Lower lobe of right lung (tissue), 2 donors: ENCODE results near the gene PEX3. TPM values are rescaled to one million over a fixed set of nuclear protein-coding genes. Genes with fewer than 3 reads are reported as not detected.

ENCODE experiments used
- ATAC-seq, 2 donors: fragments of 200-7000 bp; cut with Tn5 transposase; one replicate each; pipeline ENCODE4 v1.9.1; 2020 to 2022; ENCODE audit warnings: mild to moderate bottlenecking in 2 of 2, moderate library complexity in 2 of 2
- DNase-seq: peaks from one replicate; pipeline ENCODE4 v3.0.0-alpha.2; 2020
- H3K27ac ChIP-seq: fragments of 200-600 bp; one replicate; pipeline ENCODE4 v1.8.0; 2022
- H3K27me3 ChIP-seq: fragments of 200-600 bp; one replicate; pipeline ENCODE4 v1.8.0; 2022; ENCODE audit warnings: low read depth
- H3K36me3 ChIP-seq: fragments of 200-600 bp; one replicate; pipeline ENCODE4 v1.8.0; 2022; ENCODE audit warnings: mild to moderate bottlenecking
- H3K4me1 ChIP-seq: fragments of 200-600 bp; one replicate; pipeline ENCODE4 v1.8.0; 2022
- H3K4me3 ChIP-seq: fragments of 200-600 bp; one replicate; pipeline ENCODE4 v1.8.0; 2022; ENCODE audit warnings: mild to moderate bottlenecking
- H3K9me3 ChIP-seq: fragments of 200-600 bp; one replicate; pipeline ENCODE4 v1.8.0; 2022
- CTCF ChIP-seq: fragments of 200-600 bp; IDR thresholded peaks from one replicate; pipeline ENCODE4 v1.8.0; 2022; ENCODE audit warnings: antibody characterized with exemption, mild to moderate bottlenecking
- intact Hi-C: fragments of 100-400 bp; cut with DNase I; formaldehyde crosslinking; loops from one replicate; pipeline ENCODE4 v1.11.0; 2022
- total RNA-seq: library from RNA; stranded (reverse); fragmentation: NEBNext Ultra II Directional; extraction: Animal tissue kit (Norgen Biotek cat#: 25700); gene quantifications from one replicate; pipeline ENCODE4 v1.2.1, GENCODE V29; 2021
- donor health status: DM: no; HTN: yes; CAD: no; lungs with severe emphysema.

PEX3 gene
- total RNA-seq, 1 donor from 2014 or later = 14.7 TPM

DNA sequence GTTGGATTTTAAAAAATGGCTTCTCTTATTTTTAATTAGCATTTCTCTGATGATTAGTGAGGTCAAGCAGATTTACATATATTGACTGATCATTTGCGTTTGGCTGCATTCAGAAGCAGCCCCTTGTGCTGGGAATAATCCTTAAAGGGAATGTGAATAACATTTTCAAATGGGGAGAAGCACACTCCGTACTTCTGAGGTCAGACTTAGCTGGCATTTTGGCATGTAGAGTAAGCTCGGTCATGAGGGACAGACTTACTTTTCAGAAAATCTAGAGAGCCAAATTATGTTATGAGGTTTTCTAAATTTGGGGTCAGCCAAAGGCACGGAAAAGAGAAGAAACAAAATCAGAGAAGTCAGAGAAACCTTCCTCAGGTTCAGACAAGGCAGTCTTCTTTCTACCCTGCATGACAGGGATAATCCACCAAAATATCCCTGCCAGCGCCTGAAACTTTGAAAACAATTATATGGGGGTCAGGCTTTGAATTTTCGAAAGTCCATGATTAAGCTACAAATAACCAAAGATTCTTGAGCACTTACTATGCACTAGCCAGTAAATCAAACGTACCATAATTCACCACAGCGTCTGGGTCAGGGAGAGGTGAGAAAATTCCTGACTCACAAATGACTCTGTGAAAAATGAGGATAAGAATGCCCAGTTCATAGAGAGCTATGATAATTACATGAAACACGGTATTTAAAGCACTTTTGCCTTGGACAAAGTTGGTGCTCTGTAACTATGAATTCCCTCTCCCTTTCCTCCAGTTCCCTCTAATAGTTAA is 45.0 kb upstream of the PEX3 start:
- DNase-seq (no peak), ATAC-seq (no peak)
- peaks cover 8% of the 10 kb centered on the region for H3K4me1 ChIP-seq
- no peaks in the 10 kb centered on the region for H3K27me3 ChIP-seq
- no peak for TF ChIP-seq CTCF
- no peak overlapping the region for H3K27ac ChIP-seq
- intact Hi-C loops = no loop called here
- no peak overlapping the region for H3K4me3 ChIP-seq
- H3K9me3 ChIP-seq = no peaks in the 10 kb centered on the region
- no peaks in the 10 kb centered on the region for H3K36me3 ChIP-seq

DNA sequence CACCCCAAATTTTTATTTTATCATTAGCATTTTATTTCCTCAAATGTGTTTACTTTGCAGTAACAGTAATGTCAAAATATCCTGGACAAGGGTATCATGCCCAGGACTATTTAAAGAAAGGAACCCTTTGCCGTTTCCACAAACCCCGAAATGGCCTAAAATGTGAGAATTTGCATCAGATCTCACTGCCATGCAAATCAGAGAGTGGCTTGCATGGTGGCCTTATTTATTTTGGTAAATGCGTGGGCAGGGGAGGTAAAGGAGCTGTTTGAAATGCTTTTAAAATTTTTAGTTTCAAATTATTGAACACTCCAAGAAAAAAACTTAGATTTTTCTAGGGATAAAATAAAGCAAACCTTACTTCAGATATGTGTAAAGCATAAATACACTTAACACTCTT is 43.9 kb upstream of the PEX3 start:
- TF ChIP-seq CTCF = no peak
- ATAC-seq (no peak), DNase-seq (no peak)
- H3K9me3 ChIP-seq = no peaks in the 10 kb centered on the region
- intact Hi-C loops = no loop called here
- H3K36me3 ChIP-seq = no peaks in the 10 kb centered on the region
- no peak overlapping the region for H3K27ac ChIP-seq
- no peaks in the 10 kb centered on the region for H3K27me3 ChIP-seq
- no peak overlapping the region for H3K4me3 ChIP-seq
- no peaks in the 10 kb centered on the region for H3K4me1 ChIP-seq

DNA sequence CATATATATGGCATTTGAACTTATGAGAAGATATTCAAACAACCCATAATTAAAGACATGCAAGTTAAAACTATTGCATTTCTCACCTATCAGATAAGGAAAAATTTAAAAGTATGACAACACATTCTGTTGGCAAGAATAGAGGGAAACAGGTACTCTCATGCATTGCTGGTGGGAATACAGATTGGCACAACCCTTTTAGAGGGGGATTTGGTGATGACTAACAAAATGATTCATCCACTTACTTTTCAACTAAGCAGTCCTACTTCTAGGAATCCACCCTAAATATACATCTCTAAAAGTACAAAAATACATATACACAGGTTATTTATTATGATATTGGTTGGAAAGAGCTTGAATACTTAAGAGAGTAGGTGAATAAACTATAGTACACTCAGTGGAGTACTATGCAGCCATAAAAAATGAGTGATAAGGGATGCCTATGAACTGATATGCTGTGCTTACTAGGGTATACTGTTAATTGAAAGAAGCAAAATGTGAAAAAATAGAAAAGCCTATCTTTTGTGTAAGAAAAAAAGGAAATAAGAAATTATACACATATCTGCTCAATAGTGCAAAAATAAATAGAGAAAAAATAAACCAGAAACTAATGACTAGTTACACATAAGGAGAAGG is 42.3 kb upstream of the PEX3 start:
- intact Hi-C loops = no loop called here
- ATAC-seq (no peak), DNase-seq (no peak)
- Histone ChIP-seq H3K4me1 (no peaks in the 10 kb centered on the region), H3K27ac (no peak overlapping the region), H3K9me3 (no peaks in the 10 kb centered on the region), H3K4me3 (no peak overlapping the region), H3K27me3 (no peaks in the 10 kb centered on the region), H3K36me3 (no peaks in the 10 kb centered on the region)
- no peak for TF ChIP-seq CTCF

GRCh38 chr6:143408787-143409162 is 41.8 kb upstream of the PEX3 start:
- H3K36me3 ChIP-seq = no peaks in the 10 kb centered on the region
- no peak for DNase-seq
- no peak overlapping the region for H3K27ac ChIP-seq
- ATAC-seq = no peak
- no peak overlapping the region for H3K4me3 ChIP-seq
- intact Hi-C loops = no loop called here
- no peaks in the 10 kb centered on the region for H3K27me3 ChIP-seq
- H3K9me3 ChIP-seq = no peaks in the 10 kb centered on the region
- H3K4me1 ChIP-seq = no peaks in the 10 kb centered on the region
- TF ChIP-seq CTCF = no peak

- H3K36me3 ChIP-seq = no peaks in the 10 kb centered on the region
- H3K9me3 ChIP-seq = no peaks in the 10 kb centered on the region
- no peaks in the 10 kb centered on the region for H3K4me1 ChIP-seq
- no peak overlapping the region for H3K4me3 ChIP-seq
- intact Hi-C loops = no loop called here
- no peak for TF ChIP-seq CTCF
- H3K27me3 ChIP-seq = no peaks in the 10 kb centered on the region
- DNase-seq (no peak), ATAC-seq (peak in 1 of 2 donors; percentile 60)
- H3K27ac ChIP-seq = no peak overlapping the region
These were observed 39.7 kb upstream of the PEX3 start for GRCh38 chr6:143410859-143411270.
